Activated CD8-positive, alpha-beta memory T cell treated with anti-CD3 and anti-CD28 coated beads, Interleukin-2, amount 50 U/mL, for 24 hours (primary cell): ENCODE data around the gene FOXRED1.

Source experiments
- DNase-seq: peaks from one replicate; pipeline ENCODE4 v3.0.0-alpha.2; 2020; ENCODE audit errors: extremely low read depth

The FOXRED1 gene

DNA sequence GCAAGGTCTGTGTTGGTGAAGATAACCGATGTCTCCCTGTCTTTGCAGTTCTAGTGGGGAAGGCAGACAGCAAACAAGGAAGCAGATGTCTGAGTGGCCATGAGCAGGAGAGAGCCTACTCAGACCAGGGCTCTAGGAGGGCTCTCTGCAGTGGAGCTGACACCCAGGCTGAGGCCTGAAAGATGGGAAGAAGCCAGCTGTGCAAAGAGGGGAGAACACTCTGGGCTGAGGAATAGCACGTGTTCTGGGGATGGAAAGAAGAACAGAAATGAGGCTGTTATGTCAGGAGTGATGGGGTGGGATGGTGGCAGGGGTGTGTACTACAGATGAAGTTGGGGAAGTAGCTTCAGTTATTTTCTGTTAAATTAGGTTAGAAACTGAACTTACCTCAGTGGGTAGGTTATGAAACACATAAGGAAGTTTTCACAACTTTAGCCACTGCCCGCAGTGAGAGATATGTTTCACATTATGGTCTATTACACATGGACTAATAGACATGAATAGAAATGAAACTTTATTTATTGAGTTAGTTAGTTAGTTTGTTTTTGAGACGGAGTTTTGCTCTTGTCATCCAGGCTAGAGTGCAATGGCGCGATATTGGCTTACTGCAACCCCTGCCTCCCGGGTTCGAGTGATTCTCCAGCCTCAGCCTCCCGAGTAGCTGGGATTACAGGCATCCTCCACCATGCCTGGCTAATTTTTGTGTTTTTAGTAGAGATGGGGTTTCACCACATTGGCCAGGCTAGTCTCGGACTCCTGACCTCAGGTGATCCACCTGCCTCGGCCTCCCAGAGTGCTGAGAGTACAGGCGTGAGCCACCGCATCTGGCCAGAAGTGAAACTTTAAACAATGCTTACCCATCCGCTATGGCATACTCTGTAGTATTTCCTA, 42.7 kb downstream of the FOXRED1 start:
- DNase-seq = no peak

DNA sequence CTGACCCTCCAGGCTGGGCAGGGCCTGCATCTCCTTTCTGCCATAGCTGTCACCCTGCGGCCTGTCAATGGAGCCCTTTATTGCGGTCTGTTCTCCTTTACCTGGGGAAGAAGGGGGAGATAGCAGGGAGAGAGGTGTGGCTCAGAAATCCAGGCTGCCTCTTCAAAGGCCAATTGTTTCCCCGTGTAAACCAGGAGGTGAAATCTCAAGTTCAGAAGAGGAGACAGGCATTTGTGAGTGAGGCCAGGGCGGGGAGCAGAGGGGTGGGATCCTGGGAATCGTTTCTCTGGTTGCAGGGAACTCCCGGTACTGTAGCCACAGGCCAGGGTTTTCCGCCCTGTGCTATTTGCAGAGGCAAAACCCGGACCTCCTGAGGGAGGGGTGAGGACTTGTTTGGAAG, 44.0 kb downstream of the FOXRED1 start:
- no peak for DNase-seq

DNA sequence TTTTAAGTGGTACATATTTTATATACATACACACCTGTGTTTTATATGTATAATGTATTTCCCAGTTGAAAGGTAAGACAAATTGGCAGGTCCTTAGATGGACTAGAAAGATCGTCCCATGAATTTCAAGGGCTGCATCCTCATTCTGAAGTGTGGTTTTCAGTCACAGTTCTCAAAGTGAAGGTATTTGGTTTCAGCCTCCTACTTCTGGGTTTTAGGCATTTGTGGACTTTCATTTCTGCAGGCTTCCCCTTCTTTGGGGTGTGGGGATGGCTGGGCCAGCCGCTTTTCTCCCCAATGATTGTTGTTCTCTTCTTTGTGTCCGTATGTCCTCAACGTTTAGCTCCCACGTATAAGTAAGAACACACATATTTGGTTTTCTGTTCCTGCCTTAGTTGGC, 44.9 kb downstream of the FOXRED1 start:
- DNase-seq = no peak

- no peak for DNase-seq
These were observed 48.4 kb downstream of the FOXRED1 start for GRCh38 chr11:126317432-126317755.

GRCh38 chr11:126317756-126318573, 49.0 kb downstream of the FOXRED1 start:
- DNase-seq = no peak

DNA sequence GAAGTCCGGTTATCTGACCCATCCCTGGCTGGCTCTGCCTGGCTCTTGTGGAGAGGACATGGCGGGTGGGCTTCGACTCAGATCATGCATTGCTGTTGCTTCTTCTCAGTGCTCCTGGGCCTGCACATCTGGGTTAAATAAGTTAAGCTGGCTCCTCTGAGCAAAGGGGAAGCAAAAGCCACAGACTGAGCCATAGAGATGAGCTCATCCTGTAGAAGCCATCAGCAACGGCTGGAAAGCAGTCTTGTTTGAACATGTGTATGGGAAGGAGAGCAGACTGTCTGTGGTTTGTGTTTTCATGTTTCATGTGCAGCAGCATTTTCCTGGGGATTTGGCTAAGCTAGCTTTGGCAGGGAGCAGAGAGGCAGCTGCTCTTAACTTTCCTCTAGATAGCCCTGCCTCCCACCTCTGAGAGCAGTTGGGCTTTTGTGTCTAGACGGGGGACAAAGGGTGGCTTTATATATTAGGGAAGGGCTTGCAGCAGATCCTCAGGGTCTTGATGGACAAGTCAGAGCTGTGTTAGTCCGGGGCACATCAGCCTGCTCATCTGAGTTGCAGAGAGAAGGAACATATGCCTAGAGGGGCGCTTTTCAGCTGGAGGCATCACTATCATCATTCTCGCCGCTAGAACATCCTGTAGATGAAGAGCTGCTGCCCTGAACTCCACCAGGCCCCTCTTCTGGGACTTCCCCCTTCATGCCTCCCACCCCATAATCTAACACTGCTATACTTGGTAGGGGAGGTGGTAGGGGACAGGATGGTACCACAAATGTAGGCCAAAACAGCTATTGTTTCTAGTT, 49.8 kb downstream of the FOXRED1 start:
- DNase-seq = no peak

- no peak for DNase-seq
These were observed 50.4 kb downstream of the FOXRED1 start for GRCh38 chr11:126319374-126319740.

GRCh38 chr11:126322996-126323395, 54.0 kb downstream of the FOXRED1 start:
- DNase-seq = no peak

DNA sequence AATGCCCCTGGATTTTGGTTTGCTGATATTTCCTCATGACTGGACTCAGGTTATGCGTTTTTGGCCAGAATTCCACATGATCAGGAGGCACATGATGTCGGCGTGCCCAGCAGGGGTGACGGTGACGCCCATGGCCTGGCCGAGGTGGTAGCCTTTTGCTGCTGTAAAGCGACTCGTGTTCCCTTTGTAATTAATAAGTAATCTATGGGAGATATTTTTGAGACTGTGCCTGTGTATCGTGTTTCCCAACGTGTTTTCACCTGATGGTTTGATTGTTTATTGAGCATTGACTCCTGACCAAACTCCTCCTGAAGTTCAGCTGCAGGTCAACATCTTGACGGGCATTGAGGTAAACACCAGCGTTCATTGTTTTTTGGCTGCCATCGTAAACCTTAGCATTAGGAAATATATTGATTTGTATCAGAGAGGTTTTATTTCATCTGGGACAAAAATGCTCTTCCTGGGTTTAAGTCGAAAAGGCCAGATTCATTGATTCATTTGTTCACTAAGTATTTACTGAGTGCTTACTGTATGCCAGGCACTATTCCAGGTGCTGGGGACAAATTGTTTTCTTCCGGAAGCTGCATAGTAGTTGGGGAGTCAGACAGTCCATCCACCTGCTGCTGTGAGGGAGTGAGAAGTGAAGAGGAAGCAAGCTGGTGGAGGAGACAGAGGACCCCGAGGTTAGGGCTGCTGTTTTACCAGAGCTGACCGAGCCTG, 58.5 kb downstream of the FOXRED1 start:
- DNase-seq = no peak
